SJSA1 (cell line): Measurements from ENCODE around the gene TRAF2. TPM values are rescaled to one million over a fixed set of nuclear protein-coding genes. Genes with fewer than 3 reads are reported as not detected.
"Not testable (repeated sequence)": the region's sequence is repeated elsewhere in the genome, so short reads cannot be mapped to it uniquely, and the experiment has no call there.

Experiments used
- DNase-seq, 2 experiments: peaks; one replicate each; pipeline ENCODE4 v3.0.0-alpha.2; 2015 to 2020; ENCODE audit warnings: low spot score in 2 of 2, low read depth in 1 of 2
- H3K27ac ChIP-seq: fragments of 250-450 bp; sonication (Bioruptor Pico); 2 replicates; pipeline ENCODE4 v1.5.1; 2020; ENCODE audit warnings: mild to moderate bottlenecking, moderate library complexity
- H3K27me3 ChIP-seq: fragments of 250-450 bp; sonication (Bioruptor Pico); replicated peaks from 2 replicates; pipeline ENCODE4 v1.5.1; 2020; ENCODE audit warnings: mild to moderate bottlenecking, moderate library complexity
- H3K36me3 ChIP-seq: fragments of 250-450 bp; sonication (Bioruptor Pico); 2 replicates; pipeline ENCODE4 v1.5.1; 2020; ENCODE audit warnings: mild to moderate bottlenecking
- H3K4me1 ChIP-seq: fragments of 250-450 bp; sonication (Bioruptor Pico); replicated peaks from 2 replicates; pipeline ENCODE4 v1.6.1; 2021; ENCODE audit warnings: mild to moderate bottlenecking
- H3K4me3 ChIP-seq: fragments of 250-450 bp; sonication (Bioruptor Pico); 2 replicates; pipeline ENCODE4 v1.5.1; 2020; ENCODE audit warnings: mild to moderate bottlenecking
- H3K9me3 ChIP-seq: fragments of 250-450 bp; sonication (Bioruptor Pico); replicated peaks from 2 replicates; pipeline ENCODE4 v1.5.1; 2020; ENCODE audit warnings: mild to moderate bottlenecking
- total RNA-seq: library from RNA; depleted of rRNA; stranded (reverse); fragments of >200 nt; shearing (Covaris generic); gene quantifications from 2 replicates; pipeline ENCODE4 v1.2.3, GENCODE V29; 2014

The TRAF2 gene
- total RNA-seq, 1 experiment from 2014 or later, result 17.1 TPM

GRCh38 chr9:136868644-136869043, 17.7 kb upstream of the TRAF2 start:
- H3K27me3 ChIP-seq, result no peaks in the 10 kb centered on the region
- peaks cover 5% of the 10 kb centered on the region for H3K4me1 ChIP-seq
- H3K4me3 ChIP-seq, result no peak overlapping the region

DNA sequence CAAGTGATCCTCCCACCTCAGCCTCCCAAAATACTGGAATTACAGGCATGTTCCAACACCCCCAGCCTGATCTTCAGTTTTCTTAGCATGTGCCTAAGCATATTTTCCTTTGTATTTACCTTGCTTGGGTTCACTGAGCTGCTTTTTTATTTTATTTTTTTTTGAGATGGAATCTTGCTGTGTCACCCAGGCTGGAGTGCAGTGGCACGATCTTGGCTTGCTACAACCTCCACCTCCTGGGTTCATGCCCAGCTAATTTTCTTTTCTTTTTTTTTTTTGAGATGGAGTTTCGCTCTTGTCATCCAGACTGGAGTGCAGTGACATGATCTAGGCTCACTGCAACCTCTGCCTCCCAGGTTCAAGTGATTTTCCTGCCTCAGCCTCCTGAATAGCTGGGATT, 16.7 kb upstream of the TRAF2 start:
- not testable (repeated sequence) for H3K27me3 ChIP-seq, H3K27ac ChIP-seq, H3K4me3 ChIP-seq, H3K4me1 ChIP-seq, H3K9me3 ChIP-seq, DNase-seq, H3K36me3 ChIP-seq

More at GRCh38 chr9:136868644-136869043, 17.7 kb upstream of the TRAF2 start:
- peak in 1 of 2 experiments; percentile 32 for DNase-seq
- H3K36me3 ChIP-seq, result peaks cover 6% of the 10 kb centered on the region
- peaks cover 8% of the 10 kb centered on the region; the same call in 1 of the 2 replicates for H3K9me3 ChIP-seq
- no peak overlapping the region for H3K27ac ChIP-seq

DNA sequence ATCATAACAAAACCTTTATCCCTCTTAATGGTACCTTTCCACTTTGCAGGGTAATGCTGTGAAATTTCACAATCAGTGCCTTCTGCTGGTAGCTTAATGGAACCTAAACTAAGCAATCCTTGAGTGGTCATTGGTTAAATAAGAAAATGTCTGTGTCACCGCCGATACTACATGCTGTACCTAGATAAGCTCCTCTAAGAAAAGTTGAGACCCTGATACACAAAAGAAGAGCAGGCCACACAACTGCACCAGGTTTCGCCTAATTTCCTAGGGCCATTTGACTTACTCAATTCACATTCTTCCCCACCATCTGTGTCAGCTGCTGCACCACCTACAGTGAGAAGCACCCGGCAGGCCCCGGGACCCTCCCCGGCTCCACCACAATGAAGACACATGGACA, 11.2 kb upstream of the TRAF2 start:
- Histone ChIP-seq H3K4me1 (no peaks in the 10 kb centered on the region), H3K36me3 (no peaks in the 10 kb centered on the region), H3K27ac (no peak overlapping the region), H3K4me3 (no peak overlapping the region), H3K9me3 (peaks cover 8% of the 10 kb centered on the region; the same call in 1 of the 2 replicates), H3K27me3 (no peaks in the 10 kb centered on the region)
- no peak for DNase-seq

DNA sequence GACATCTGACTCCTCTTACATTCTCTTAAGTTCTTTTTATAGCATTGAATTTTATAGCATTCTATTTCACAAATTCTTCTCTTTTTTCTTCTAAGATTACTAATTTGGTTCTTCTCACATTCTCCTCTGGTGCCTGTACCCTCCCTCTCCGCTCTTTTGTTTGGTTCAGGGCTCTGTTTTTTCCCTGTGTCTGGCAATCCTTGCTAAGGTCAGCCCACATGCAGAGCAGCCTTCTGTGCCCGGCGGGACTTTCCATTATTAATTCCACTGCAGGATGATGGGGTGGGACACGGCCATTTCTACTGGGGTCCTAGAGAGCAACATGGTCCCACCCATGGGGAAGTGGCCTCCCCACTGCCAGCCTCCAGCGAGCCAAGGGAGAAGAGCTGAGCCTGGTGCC, 9.8 kb upstream of the TRAF2 start:
- peaks cover 2% of the 10 kb centered on the region for H3K4me1 ChIP-seq
- peaks cover 2% of the 10 kb centered on the region; the same call in 1 of the 2 replicates for H3K9me3 ChIP-seq
- H3K27me3 ChIP-seq, result no peaks in the 10 kb centered on the region
- H3K4me3 ChIP-seq, result no peak overlapping the region
- DNase-seq, result no peak
- no peak overlapping the region for H3K27ac ChIP-seq
- H3K36me3 ChIP-seq, result no peaks in the 10 kb centered on the region

- Histone ChIP-seq H3K9me3 (no peaks in the 10 kb centered on the region), H3K4me3 (no peak overlapping the region), H3K27me3 (no peaks in the 10 kb centered on the region), H3K4me1 (peaks cover 22% of the 10 kb centered on the region), H3K27ac (no peak overlapping the region), H3K36me3 (no peaks in the 10 kb centered on the region)
- no peak for DNase-seq
These were observed 5.7 kb upstream of the TRAF2 start for GRCh38 chr9:136880651-136881050.

DNA sequence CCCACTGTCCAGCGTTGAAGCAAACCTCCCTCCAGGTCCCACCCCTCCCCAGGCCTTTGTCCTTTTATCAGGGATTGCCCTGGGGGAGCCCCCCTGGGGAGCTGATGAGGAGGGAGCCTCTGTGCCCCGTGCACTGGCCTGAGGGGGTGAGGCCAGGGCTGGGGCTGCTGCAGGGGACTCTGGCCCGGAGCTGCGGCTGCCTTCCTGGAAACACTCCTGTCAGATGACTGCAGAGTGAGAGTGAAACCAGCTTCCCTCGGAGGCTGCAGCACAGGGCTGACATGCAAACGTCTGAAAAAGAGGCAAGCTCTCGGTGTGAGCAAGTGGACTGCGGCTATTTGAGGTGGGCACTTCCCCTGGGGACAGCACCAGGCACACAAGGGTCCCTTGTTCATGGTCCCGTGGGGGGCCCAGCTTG, 4.6 kb upstream of the TRAF2 start:
- no peak overlapping the region for H3K27ac ChIP-seq
- H3K9me3 ChIP-seq, result 0 out of 2 replicates have a peak, but pooled peaks cover under 1% of the 10 kb centered on the region
- H3K4me3 ChIP-seq, result no peak overlapping the region
- H3K27me3 ChIP-seq, result no peaks in the 10 kb centered on the region
- peaks cover 25% of the 10 kb centered on the region for H3K4me1 ChIP-seq
- DNase-seq, result no peak
- peaks cover 1% of the 10 kb centered on the region for H3K36me3 ChIP-seq

GRCh38 chr9:136882109-136882946, 4.0 kb upstream of the TRAF2 start:
- peak; percentile 81 to 86 for DNase-seq
- H3K27ac ChIP-seq, result no peak overlapping the region
- H3K4me3 ChIP-seq, result peak overlapping the region; percentile 23

GRCh38 chr9:136882947-136883283, 3.4 kb upstream of the TRAF2 start:
- not testable (repeated sequence) for H3K27ac ChIP-seq, DNase-seq, H3K9me3 ChIP-seq, H3K36me3 ChIP-seq, H3K4me3 ChIP-seq, H3K27me3 ChIP-seq
- H3K4me1 ChIP-seq, result peaks cover 36% of the 10 kb centered on the region

More at GRCh38 chr9:136882109-136882946, 4.0 kb upstream of the TRAF2 start:
- Histone ChIP-seq H3K27me3 (no peaks in the 10 kb centered on the region), H3K9me3 (0 out of 2 replicates have a peak, but pooled peaks cover 2% of the 10 kb centered on the region), H3K36me3 (peaks cover 3% of the 10 kb centered on the region), H3K4me1 (peaks cover 30% of the 10 kb centered on the region)

GRCh38 chr9:136883670-136884069, 2.6 kb upstream of the TRAF2 start:
- DNase-seq, H3K36me3 ChIP-seq, H3K27me3 ChIP-seq, H3K9me3 ChIP-seq, H3K4me3 ChIP-seq, H3K27ac ChIP-seq: not testable (repeated sequence)
- peaks cover 36% of the 10 kb centered on the region for H3K4me1 ChIP-seq

DNA sequence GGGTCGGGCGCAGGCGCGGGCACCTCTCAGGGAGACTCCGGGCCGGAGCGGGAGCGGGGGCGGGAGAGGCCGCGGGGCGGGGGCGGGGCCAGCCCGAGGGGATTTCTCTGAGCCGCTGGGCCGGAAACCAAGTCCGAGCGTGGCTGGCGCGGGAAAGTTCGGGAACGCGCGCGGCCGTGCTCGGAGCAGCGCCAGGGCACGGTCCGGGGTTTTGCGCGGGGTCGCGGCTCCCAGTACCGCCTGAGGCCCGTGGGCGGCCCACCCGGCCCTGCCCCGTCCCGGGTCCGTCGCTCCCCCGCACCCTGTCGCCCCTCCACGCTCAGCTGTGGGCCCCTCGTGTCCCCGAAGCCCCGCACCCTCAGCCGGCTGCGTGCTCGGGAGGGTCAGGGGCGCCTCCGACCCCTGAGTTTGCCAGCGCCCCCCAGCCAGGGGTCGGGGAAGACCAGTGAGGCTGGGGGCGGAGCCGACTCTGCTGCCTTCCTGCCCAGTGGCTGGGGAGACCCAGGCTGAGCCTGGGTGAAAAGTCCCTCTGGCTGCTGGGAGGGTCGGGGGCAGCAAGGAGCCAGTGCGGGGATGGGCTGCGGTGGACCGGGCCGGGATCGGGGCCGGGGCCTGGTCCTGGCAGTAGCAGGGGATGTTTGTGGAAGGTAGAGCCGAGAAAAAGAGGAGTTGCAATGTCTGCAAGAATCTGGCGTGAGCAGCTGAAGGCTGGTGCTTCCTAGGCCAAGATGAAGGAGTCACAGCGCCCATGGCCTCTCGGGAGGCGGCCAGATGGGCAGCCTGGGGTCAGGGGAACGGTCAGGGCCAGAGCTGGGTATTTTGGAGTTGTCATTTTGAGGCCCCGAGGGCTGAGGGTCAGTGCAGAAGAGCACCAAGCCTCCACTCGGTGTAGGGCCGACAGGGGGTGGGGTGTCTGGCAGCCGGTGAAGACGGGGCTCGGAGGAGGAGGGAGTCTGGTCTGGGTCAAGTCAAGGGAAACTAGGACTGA, 588 bp downstream of the TRAF2 start:
- Histone ChIP-seq H3K36me3 (peaks cover 18% of the 10 kb centered on the region), H3K4me3 (peak overlapping the region; percentile 96), H3K9me3 (0 out of 2 replicates have a peak, but pooled peaks cover 2% of the 10 kb centered on the region), H3K4me1 (peaks cover 29% of the 10 kb centered on the region), H3K27me3 (no peaks in the 10 kb centered on the region), H3K27ac (peak overlapping the region; percentile 86)
- DNase-seq, result peak in 1 of 2 experiments; percentile 37

GRCh38 chr9:136888454-136888853, 2.1 kb downstream of the TRAF2 start:
- Histone ChIP-seq H3K27ac (no peak overlapping the region), H3K9me3 (0 out of 2 replicates have a peak, but pooled peaks cover 2% of the 10 kb centered on the region), H3K4me3 (no peak overlapping the region), H3K36me3 (peaks cover 18% of the 10 kb centered on the region), H3K4me1 (peaks cover 19% of the 10 kb centered on the region; the same call in 1 of the 2 replicates), H3K27me3 (no peaks in the 10 kb centered on the region)
- no peak for DNase-seq

GRCh38 chr9:136889858-136890257, 3.5 kb downstream of the TRAF2 start:
- Histone ChIP-seq H3K27me3 (no peaks in the 10 kb centered on the region), H3K9me3 (0 out of 2 replicates have a peak, but pooled peaks cover 2% of the 10 kb centered on the region), H3K4me1 (peaks cover 19% of the 10 kb centered on the region; the same call in 1 of the 2 replicates), H3K36me3 (peaks cover 27% of the 10 kb centered on the region), H3K27ac (no peak overlapping the region), H3K4me3 (no peak overlapping the region)
- no peak for DNase-seq

- H3K27ac ChIP-seq, result no peak overlapping the region
- no peak overlapping the region for H3K4me3 ChIP-seq
- peaks cover 33% of the 10 kb centered on the region for H3K36me3 ChIP-seq
- DNase-seq, result no peak
- no peaks in the 10 kb centered on the region for H3K27me3 ChIP-seq
- 0 out of 2 replicates have a peak, but pooled peaks cover 2% of the 10 kb centered on the region for H3K9me3 ChIP-seq
- H3K4me1 ChIP-seq, result peaks cover 14% of the 10 kb centered on the region; the same call in 1 of the 2 replicates
These were observed 4.3 kb downstream of the TRAF2 start for GRCh38 chr9:136890661-136891060.
